A673 (cell line): ENCODE results near the gene NEMP1.
"Not testable (repeated sequence)": the region's sequence is repeated elsewhere in the genome, so short reads cannot be mapped to it uniquely, and the experiment has no call there.

Experiments
- EZH2 ChIP-seq: fragments of 200-600 bp; sonication (generic); IDR thresholded peaks from 2 replicates; pipeline ENCODE4 v1.6.1; 2017; ENCODE audit warnings: borderline replicate concordance, low read depth, mild to moderate bottlenecking, mixed read lengths, antibody characterized with exemption, low read length; ENCODE audit not compliant: poor library complexity, severe bottlenecking
- TF ChIP-seq, protein P1 (sequence below): fragments of 300-800, 200-600 bp; sonication (generic); conservative IDR thresholded peaks from 2 replicates; pipeline ENCODE4 v1.5.1; 2017; ENCODE audit warnings: low read depth, mild to moderate bottlenecking, antibody characterized with exemption, low read length, moderate library complexity, mixed read lengths

DNA sequence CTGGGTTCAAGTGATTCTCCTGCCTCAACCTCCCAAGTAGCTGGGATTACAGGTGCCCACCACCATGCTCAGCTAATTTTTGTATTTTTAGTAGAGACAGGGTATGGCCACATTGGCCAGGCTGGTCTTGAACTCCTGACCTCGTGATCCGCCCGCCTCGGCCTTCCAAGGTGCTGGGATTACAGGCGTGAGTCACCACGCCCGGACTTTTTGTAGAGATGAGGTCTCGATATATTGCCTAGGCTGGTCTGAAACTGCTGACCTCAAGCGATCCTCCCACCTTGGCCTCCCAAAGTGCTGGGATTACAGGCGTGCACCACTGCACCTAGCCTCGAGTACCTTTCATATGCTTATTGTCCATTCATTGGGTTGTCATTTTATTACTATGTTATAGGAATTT lies 42.1 kb upstream of the NEMP1 start:
- TF ChIP-seq, protein P1, sequence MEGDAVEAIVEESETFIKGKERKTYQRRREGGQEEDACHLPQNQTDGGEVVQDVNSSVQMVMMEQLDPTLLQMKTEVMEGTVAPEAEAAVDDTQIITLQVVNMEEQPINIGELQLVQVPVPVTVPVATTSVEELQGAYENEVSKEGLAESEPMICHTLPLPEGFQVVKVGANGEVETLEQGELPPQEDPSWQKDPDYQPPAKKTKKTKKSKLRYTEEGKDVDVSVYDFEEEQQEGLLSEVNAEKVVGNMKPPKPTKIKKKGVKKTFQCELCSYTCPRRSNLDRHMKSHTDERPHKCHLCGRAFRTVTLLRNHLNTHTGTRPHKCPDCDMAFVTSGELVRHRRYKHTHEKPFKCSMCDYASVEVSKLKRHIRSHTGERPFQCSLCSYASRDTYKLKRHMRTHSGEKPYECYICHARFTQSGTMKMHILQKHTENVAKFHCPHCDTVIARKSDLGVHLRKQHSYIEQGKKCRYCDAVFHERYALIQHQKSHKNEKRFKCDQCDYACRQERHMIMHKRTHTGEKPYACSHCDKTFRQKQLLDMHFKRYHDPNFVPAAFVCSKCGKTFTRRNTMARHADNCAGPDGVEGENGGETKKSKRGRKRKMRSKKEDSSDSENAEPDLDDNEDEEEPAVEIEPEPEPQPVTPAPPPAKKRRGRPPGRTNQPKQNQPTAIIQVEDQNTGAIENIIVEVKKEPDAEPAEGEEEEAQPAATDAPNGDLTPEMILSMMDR: not testable (repeated sequence)
- TF ChIP-seq EZH2: not testable (repeated sequence)
